H9 (cell line): ENCODE measurements around the gene MRPS27. TPM values are rescaled to one million over a fixed set of nuclear protein-coding genes. Genes with fewer than 3 reads are reported as not detected.

ENCODE experiments used
- DNase-seq: peaks from one replicate; pipeline ENCODE4 v3.0.0-alpha.2; 2017
- H2AFZ ChIP-seq: one replicate; pipeline ENCODE4 v1.6.1; 2013; ENCODE audit warnings: mild to moderate bottlenecking, low read length, control low read depth, moderate library complexity
- H2AK5ac ChIP-seq: 2 replicates; pipeline ENCODE4 v1.6.1; 2013; ENCODE audit warnings: low read length, control low read depth, mixed read lengths; ENCODE audit not compliant: insufficient read length
- H2BK120ac ChIP-seq: one replicate; pipeline ENCODE4 v1.6.1; 2013; ENCODE audit warnings: low read depth, mild to moderate bottlenecking, low read length, control low read depth, inconsistent platforms; ENCODE audit not compliant: poor library complexity, severe bottlenecking
- H2BK12ac ChIP-seq: 2 replicates; pipeline ENCODE4 v1.6.1; 2013; ENCODE audit warnings: low read length, control low read depth, mixed read lengths, low read depth; ENCODE audit not compliant: insufficient read length
- H2BK15ac ChIP-seq: 2 replicates; pipeline ENCODE4 v1.6.1; 2013; ENCODE audit warnings: low read depth, low read length, control low read depth
- H2BK20ac ChIP-seq: one replicate; pipeline ENCODE4 v1.6.1; 2013; ENCODE audit warnings: low read depth, mild to moderate bottlenecking, low read length, control low read depth, inconsistent platforms; ENCODE audit not compliant: poor library complexity, severe bottlenecking
- H2BK5ac ChIP-seq: 2 replicates; pipeline ENCODE4 v1.6.1; 2013; ENCODE audit warnings: low read length, control low read depth, mixed read lengths; ENCODE audit not compliant: insufficient read length
- H3K14ac ChIP-seq: 2 replicates; pipeline ENCODE4 v1.6.1; 2013; ENCODE audit warnings: low read length, control low read depth; ENCODE audit not compliant: insufficient read depth
- H3K18ac ChIP-seq: 2 replicates; pipeline ENCODE4 v1.6.1; 2013; ENCODE audit warnings: low read depth, mild to moderate bottlenecking, mixed read lengths, low read length, control low read depth; ENCODE audit not compliant: insufficient read length
- H3K23ac ChIP-seq: 2 replicates; pipeline ENCODE4 v1.6.1; 2013; ENCODE audit warnings: low read length, control low read depth, mixed read lengths, low read depth; ENCODE audit not compliant: insufficient read length
- H3K23me2 ChIP-seq: 2 replicates; pipeline ENCODE4 v1.6.1; 2013; ENCODE audit warnings: low read depth, mild to moderate bottlenecking, mixed read lengths, low read length, control low read depth; ENCODE audit not compliant: insufficient read length, poor library complexity, severe bottlenecking
- H3K27ac ChIP-seq: 2 replicates; pipeline ENCODE4 v1.5.1; 2013; ENCODE audit warnings: low read length, control low read depth, mixed read lengths, low read depth; ENCODE audit not compliant: insufficient read length
- H3K27me3 ChIP-seq: 2 replicates; pipeline ENCODE4 v1.6.1; 2013; ENCODE audit warnings: low read length, control low read depth, inconsistent platforms; ENCODE audit not compliant: insufficient read depth
- H3K4ac ChIP-seq: 2 replicates; pipeline ENCODE4 v1.6.1; 2013; ENCODE audit warnings: low read depth, mild to moderate bottlenecking, control low read depth, inconsistent platforms, low read length, moderate library complexity
- H3K4me1 ChIP-seq: 2 replicates; pipeline ENCODE4 v1.6.1; 2013; ENCODE audit warnings: low read length, control low read depth, inconsistent platforms; ENCODE audit not compliant: insufficient read depth
- H3K4me2 ChIP-seq: 2 replicates; pipeline ENCODE4 v1.6.1; 2013; ENCODE audit warnings: low read length, control low read depth, mixed read lengths; ENCODE audit not compliant: insufficient read length, insufficient read depth
- H3K56ac ChIP-seq: 2 replicates; pipeline ENCODE4 v1.6.1; 2013; ENCODE audit warnings: low read depth, mild to moderate bottlenecking, mixed read lengths, low read length, control low read depth; ENCODE audit not compliant: insufficient read length
- H3K79me1 ChIP-seq: 2 replicates; pipeline ENCODE4 v1.6.1; 2013; ENCODE audit warnings: low read depth, mild to moderate bottlenecking, moderate library complexity, low read length, control low read depth, inconsistent platforms; ENCODE audit not compliant: insufficient read depth, poor library complexity, severe bottlenecking
- H3K79me2 ChIP-seq: 2 replicates; pipeline ENCODE4 v1.6.1; 2013; ENCODE audit warnings: low read length, control low read depth, inconsistent platforms; ENCODE audit not compliant: insufficient read depth
- H3K9ac ChIP-seq: 2 replicates; pipeline ENCODE4 v1.6.1; 2013; ENCODE audit warnings: low read length, control low read depth, mixed read lengths; ENCODE audit not compliant: insufficient read length; ENCODE audit errors: extremely low read depth
- H3K9me3 ChIP-seq: one replicate; pipeline ENCODE4 v1.6.1; 2013; ENCODE audit warnings: low read depth, low read length, inconsistent platforms; ENCODE audit not compliant: control insufficient read depth
- H3T11ph ChIP-seq: one replicate; pipeline ENCODE4 v1.6.1; 2013; ENCODE audit warnings: mild to moderate bottlenecking, low read length, control low read depth, inconsistent platforms
- H4K20me1 ChIP-seq: one replicate; pipeline ENCODE4 v1.6.1; 2013; ENCODE audit not compliant: control insufficient read depth, insufficient read length, insufficient read depth
- H4K5ac ChIP-seq: 2 replicates; pipeline ENCODE4 v1.6.1; 2013; ENCODE audit warnings: low read depth, mild to moderate bottlenecking, mixed read lengths, low read length, control low read depth; ENCODE audit not compliant: insufficient read length
- H4K8ac ChIP-seq: replicated peaks from 2 replicates; pipeline ENCODE4 v1.6.1; 2013; ENCODE audit warnings: low read length, control low read depth, mixed read lengths, low read depth; ENCODE audit not compliant: insufficient read length
- H4K91ac ChIP-seq: 2 replicates; pipeline ENCODE4 v1.6.1; 2013; ENCODE audit warnings: low read depth, mild to moderate bottlenecking, moderate library complexity, mixed read lengths, low read length, control low read depth; ENCODE audit not compliant: insufficient read length
- H3K27ac Mint-ChIP-seq, 3 experiments: 2 replicates in 2 of 3; 3 replicates in 1 of 3; pipeline ENCODE4 v1.8.0; 2020 to 2021; ENCODE audit warnings: mixed read lengths in 3 of 3, mild to moderate bottlenecking in 1 of 3, moderate library complexity in 1 of 3
- H3K27me3 Mint-ChIP-seq: 2 replicates; pipeline ENCODE4 v1.8.0; 2021; ENCODE audit warnings: low read depth, mild to moderate bottlenecking, moderate library complexity, mixed read lengths
- H3K36me3 Mint-ChIP-seq, 3 experiments: 2 replicates in 2 of 3; 3 replicates in 1 of 3; pipeline ENCODE4 v1.8.0; 2020 to 2021; ENCODE audit warnings: low read depth in 3 of 3, mixed read lengths in 3 of 3; ENCODE audit not compliant: insufficient read depth in 1 of 3
- H3K4me1 Mint-ChIP-seq, 2 experiments: 2 replicates each; pipeline ENCODE4 v1.8.0; 2020; ENCODE audit warnings: mixed read lengths in 2 of 2
- H3K4me3 Mint-ChIP-seq, 2 experiments: 2 replicates in 1 of 2; 3 replicates in 1 of 2; pipeline ENCODE4 v1.8.0; 2020 to 2021; ENCODE audit warnings: mild to moderate bottlenecking in 2 of 2, mixed read lengths in 2 of 2, moderate library complexity in 1 of 2
- H3K9me3 Mint-ChIP-seq, 2 experiments: 2 replicates in 1 of 2; 3 replicates in 1 of 2; pipeline ENCODE4 v1.8.0; 2020; ENCODE audit warnings: mild to moderate bottlenecking in 2 of 2, mixed read lengths in 2 of 2, moderate library complexity in 1 of 2
- CTCF ChIP-seq: fragments of 200-600 bp; sonication (generic); conservative IDR thresholded peaks from 3 replicates; pipeline ENCODE4 v1.8.0; 2021; ENCODE audit warnings: antibody characterized with exemption, mild to moderate bottlenecking
- WGBS: extraction: QIAGEN DNeasy Blood & Tissue Kit; methylation state at CpG from one replicate; pipeline ENCODE4 v1.1.7; 2013; ENCODE audit warnings: missing lambda C conversion rate, low lambda C conversion rate, mixed read lengths; ENCODE audit not compliant: insufficient read length; ENCODE audit errors: extremely low coverage; 5-methylcytosine and 5-hydroxymethylcytosine counted together
- total RNA-seq: library from RNA; stranded (reverse); gene quantifications from 2 replicates; pipeline ENCODE4 v1.2.1, GENCODE V29; 2021

Gene MRPS27
- total RNA-seq, 1 experiment from 2014 or later: 83.3 TPM

- DNase-seq: no peak
- Histone ChIP-seq H3K4ac (no peak overlapping the region), H3K18ac (no peak overlapping the region), H2AFZ (no peak overlapping the region), H3K4me2 (no peak overlapping the region), H2BK5ac (no peak overlapping the region), H2BK12ac (no peak overlapping the region), H2AK5ac (no peak overlapping the region), H3K9me3 (no peaks in the 10 kb centered on the region), H3K27ac (no peak overlapping the region), H3K27me3 (no peaks in the 10 kb centered on the region), H3K79me2 (no peaks in the 10 kb centered on the region), H4K20me1 (no peaks in the 10 kb centered on the region), H2BK15ac (no peak overlapping the region), H3K9ac (no peak overlapping the region), H2BK20ac (no peak overlapping the region), H3K23me2 (no peaks in the 10 kb centered on the region), H3K4me1 (no peaks in the 10 kb centered on the region), H3K14ac (no peak overlapping the region), H4K5ac (no peak overlapping the region), H4K8ac (no peak overlapping the region), H3T11ph (no peak overlapping the region), H2BK120ac (no peak overlapping the region), H4K91ac (no peak overlapping the region), H3K23ac (no peak overlapping the region), H3K56ac (no peak overlapping the region), H3K79me1 (no peaks in the 10 kb centered on the region)
- peaks cover 22 to 36% (median 28%) of the 10 kb centered on the region in 3 experiments; a peak in 6 of 7 replicates for H3K36me3 Mint-ChIP-seq
- no peak overlapping the region for H3K4me3 Mint-ChIP-seq
- peak overlapping the region in 1 of 3 experiments; percentile 9; a peak in 1 of 7 replicates for H3K27ac Mint-ChIP-seq
- no peak for TF ChIP-seq CTCF
- H3K27me3 Mint-ChIP-seq: no peaks in the 10 kb centered on the region
- H3K9me3 Mint-ChIP-seq: no peaks in the 10 kb centered on the region; a peak in 1 of 5 replicates
- no CpG with 5 or more reads among the region's 2 CpGs for WGBS
- peaks cover 19 to 27% of the 10 kb centered on the region in 2 experiments for H3K4me1 Mint-ChIP-seq
Measured at GRCh38 chr5:72346398-72346797, 26.4 kb upstream of the MRPS27 start.
